GM20000 (cell line): Measurements from ENCODE around the gene HABP2.

Experiments used
- DNase-seq: peaks from one replicate; pipeline ENCODE4 v3.0.0; 2012; ENCODE audit warnings: low spot score
- TF ChIP-seq, protein P1 (sequence below): IDR thresholded peaks from 2 replicates; pipeline ENCODE4 v1.5.1; 2012; ENCODE audit warnings: mild to moderate bottlenecking, control low read depth; ENCODE audit errors: extremely low read depth, missing control alignments

HABP2 gene

GRCh38 chr10:113628607-113629153 lies 75.8 kb downstream of the HABP2 start:
- DNase-seq, result no peak
- TF ChIP-seq, protein P1, sequence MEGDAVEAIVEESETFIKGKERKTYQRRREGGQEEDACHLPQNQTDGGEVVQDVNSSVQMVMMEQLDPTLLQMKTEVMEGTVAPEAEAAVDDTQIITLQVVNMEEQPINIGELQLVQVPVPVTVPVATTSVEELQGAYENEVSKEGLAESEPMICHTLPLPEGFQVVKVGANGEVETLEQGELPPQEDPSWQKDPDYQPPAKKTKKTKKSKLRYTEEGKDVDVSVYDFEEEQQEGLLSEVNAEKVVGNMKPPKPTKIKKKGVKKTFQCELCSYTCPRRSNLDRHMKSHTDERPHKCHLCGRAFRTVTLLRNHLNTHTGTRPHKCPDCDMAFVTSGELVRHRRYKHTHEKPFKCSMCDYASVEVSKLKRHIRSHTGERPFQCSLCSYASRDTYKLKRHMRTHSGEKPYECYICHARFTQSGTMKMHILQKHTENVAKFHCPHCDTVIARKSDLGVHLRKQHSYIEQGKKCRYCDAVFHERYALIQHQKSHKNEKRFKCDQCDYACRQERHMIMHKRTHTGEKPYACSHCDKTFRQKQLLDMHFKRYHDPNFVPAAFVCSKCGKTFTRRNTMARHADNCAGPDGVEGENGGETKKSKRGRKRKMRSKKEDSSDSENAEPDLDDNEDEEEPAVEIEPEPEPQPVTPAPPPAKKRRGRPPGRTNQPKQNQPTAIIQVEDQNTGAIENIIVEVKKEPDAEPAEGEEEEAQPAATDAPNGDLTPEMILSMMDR, result no peak

DNA sequence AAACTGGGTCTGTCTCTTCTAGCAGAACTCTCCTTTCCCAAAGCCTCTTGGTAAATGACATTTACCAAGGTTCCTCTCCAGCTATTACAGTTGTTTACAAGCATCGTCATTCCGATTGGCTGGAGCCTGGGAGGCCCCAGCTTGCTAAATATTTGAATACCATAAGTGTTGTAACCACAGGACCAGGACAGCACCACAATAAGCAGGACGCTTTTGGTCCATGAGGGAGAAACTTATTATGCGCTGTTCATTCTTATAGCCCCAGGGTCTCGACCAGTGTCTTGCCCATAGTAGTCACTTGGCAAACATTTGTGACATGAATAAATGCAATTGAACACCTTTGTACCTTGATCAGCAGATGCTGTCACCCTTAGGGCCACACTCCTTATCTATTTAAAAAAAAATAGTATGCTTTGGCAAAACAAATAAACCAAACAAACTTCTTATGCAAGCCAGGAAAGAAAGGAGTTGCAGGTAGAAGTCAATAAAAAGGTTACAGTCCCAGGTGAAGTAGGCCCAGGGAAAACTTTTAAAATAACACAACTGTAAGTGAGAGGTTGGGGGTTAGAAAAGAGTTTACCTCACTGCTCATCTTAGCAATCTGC lies 78.2 kb downstream of the HABP2 start:
- no peak for DNase-seq
- TF ChIP-seq, protein P1, result no peak

DNA sequence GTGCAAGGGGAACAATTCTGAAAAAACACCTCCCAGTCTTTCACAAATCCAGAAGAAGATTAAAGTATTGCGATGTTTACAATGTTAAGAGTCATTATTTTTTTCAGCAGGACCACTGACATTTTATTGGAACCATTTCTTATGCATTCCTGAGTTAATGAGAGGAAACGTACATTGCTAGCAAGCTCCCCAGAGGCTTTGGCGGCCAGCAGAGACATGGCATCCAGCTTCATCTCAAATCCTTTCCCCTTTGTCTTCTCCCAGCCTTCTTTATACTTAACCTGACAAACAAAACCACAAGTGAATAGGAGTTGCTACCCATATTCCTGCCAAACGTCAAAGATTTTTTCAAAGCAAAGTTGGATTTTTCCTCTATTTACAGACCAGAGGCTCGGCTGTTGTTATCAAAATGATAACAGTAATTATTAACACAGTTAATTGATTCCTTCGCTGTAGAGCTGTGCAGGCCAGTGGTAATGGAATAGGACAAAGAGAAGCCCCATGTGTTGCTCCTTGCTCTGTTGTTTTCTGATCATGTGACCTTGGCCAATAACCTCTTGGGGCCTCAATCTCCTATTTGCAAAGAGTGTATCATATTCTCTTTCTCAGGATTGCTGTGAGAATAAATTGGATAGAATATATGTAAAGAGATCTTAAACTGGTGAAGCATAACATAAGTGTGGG lies 79.0 kb downstream of the HABP2 start:
- DNase-seq, result no peak

More for the DNA sequence above, 79.0 kb downstream of the HABP2 start:
- TF ChIP-seq, protein P1, result no peak
